ENCODE results near the gene SLIT3. TPM values are rescaled to one million over a fixed set of nuclear protein-coding genes. Genes with fewer than 3 reads are reported as not detected.

SLIT3 gene
- total RNA-seq, 1 experiment from 2014 or later = 0.10 TPM

- no peak overlapping the region for H3K27ac ChIP-seq (ENCODE audit: low read depth, low read length)
- TF ChIP-seq EZH2phosphoT487 (IDR thresholded peaks at IDR 0.05; ENCODE audit: borderline replicate concordance) (no peak), TCF7L2 (IDR thresholded peaks at IDR 0.05; ENCODE audit: borderline replicate concordance, extremely low read depth, insufficient read depth, insufficient read length) (no peak), CBX3 (IDR thresholded peaks at IDR 0.05; ENCODE audit: low read depth) (no peak), SP1 (IDR thresholded peaks at IDR 0.05; ENCODE audit: low read depth) (no peak), ELF1 (IDR thresholded peaks at IDR 0.05; ENCODE audit: borderline replicate concordance, low read depth) (no peak), SRF (IDR thresholded peaks at IDR 0.05; ENCODE audit: low read depth) (no peak), ZFX (IDR thresholded peaks at IDR 0.05) (no peak), FOSL1 (IDR thresholded peaks at IDR 0.05; ENCODE audit: low read depth) (no peak), ZBTB33 (IDR thresholded peaks at IDR 0.05; ENCODE audit: extremely low read depth, insufficient replicate concordance, low read length) (no peak), EZH2 (IDR thresholded peaks at IDR 0.05) (no peak), JUND (IDR thresholded peaks at IDR 0.05) (no peak)
- TF ChIP-seq, protein P1, sequence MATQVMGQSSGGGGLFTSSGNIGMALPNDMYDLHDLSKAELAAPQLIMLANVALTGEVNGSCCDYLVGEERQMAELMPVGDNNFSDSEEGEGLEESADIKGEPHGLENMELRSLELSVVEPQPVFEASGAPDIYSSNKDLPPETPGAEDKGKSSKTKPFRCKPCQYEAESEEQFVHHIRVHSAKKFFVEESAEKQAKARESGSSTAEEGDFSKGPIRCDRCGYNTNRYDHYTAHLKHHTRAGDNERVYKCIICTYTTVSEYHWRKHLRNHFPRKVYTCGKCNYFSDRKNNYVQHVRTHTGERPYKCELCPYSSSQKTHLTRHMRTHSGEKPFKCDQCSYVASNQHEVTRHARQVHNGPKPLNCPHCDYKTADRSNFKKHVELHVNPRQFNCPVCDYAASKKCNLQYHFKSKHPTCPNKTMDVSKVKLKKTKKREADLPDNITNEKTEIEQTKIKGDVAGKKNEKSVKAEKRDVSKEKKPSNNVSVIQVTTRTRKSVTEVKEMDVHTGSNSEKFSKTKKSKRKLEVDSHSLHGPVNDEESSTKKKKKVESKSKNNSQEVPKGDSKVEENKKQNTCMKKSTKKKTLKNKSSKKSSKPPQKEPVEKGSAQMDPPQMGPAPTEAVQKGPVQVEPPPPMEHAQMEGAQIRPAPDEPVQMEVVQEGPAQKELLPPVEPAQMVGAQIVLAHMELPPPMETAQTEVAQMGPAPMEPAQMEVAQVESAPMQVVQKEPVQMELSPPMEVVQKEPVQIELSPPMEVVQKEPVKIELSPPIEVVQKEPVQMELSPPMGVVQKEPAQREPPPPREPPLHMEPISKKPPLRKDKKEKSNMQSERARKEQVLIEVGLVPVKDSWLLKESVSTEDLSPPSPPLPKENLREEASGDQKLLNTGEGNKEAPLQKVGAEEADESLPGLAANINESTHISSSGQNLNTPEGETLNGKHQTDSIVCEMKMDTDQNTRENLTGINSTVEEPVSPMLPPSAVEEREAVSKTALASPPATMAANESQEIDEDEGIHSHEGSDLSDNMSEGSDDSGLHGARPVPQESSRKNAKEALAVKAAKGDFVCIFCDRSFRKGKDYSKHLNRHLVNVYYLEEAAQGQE (IDR thresholded peaks at IDR 0.05; ENCODE audit: low read depth) = no peak
- TF ChIP-seq, protein P2, sequence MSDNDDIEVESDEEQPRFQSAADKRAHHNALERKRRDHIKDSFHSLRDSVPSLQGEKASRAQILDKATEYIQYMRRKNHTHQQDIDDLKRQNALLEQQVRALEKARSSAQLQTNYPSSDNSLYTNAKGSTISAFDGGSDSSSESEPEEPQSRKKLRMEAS (IDR thresholded peaks at IDR 0.05) = no peak
- H3K79me2 ChIP-seq (ENCODE audit: insufficient read depth, low read length) = no peaks in the 10 kb centered on the region
- CTCF ChIA-PET = no interaction called here
- no peak overlapping the region for H3K4me2 ChIP-seq (ENCODE audit: low read length)
- no peaks in the 10 kb centered on the region for H3K9me2 ChIP-seq (ENCODE audit: insufficient read depth)
- POLR2A ChIA-PET = no interaction called here
- no peak overlapping the region for H2AFZ ChIP-seq (ENCODE audit: low read depth, low read length, poor library complexity, severe bottlenecking)
- no peak overlapping the region for H3K9ac ChIP-seq (ENCODE audit: low read length)
- no peaks in the 10 kb centered on the region for H3K9me3 ChIP-seq (ENCODE audit: control insufficient read depth in 1 of 2, insufficient read depth in 1 of 2, low read depth in 1 of 2, low read length in 2 of 2)
- H3K4me3 ChIP-seq (replicated peaks in 1 of 2; ENCODE audit: low read depth in 1 of 2, low read length in 2 of 2) = no peak overlapping the region
- no TSS peak for BruUV-seq (replicated peaks)
- ATAC-seq = no peak
- H3K27me3 ChIP-seq (ENCODE audit: insufficient read depth, low read length) = peaks cover 66% of the 10 kb centered on the region
- H3K4me1 ChIP-seq (ENCODE audit: control insufficient read depth in 1 of 2, insufficient read depth in 2 of 2, low read length in 2 of 2) = no peaks in the 10 kb centered on the region
- intact Hi-C loops (cut with micrococcal nuclease) = no loop called here
- H4K20me1 ChIP-seq (ENCODE audit: insufficient read depth) = no peaks in the 10 kb centered on the region
- H3K36me3 ChIP-seq (ENCODE audit: control insufficient read depth in 1 of 2, insufficient read depth in 2 of 2, low read length in 2 of 2) = no peaks in the 10 kb centered on the region
- DNase-seq (ENCODE audit: low read depth, low spot score) = no peak
- RAD21 ChIA-PET (ENCODE audit: low non-redundant PET in 1 of 2, low total read pairs in 2 of 2, uncharacterized antibody in 2 of 2, unreplicated experiment in 2 of 2) = no interaction called here
Measured at GRCh38 chr5:168870910-168871309, 430.0 kb downstream of the SLIT3 start.

Measured in HCT116 (cell line).